Endothelial cell of umbilical vein (primary cell): Measurements from ENCODE around the gene OXLD1. TPM values are rescaled to one million over a fixed set of nuclear protein-coding genes. Genes with fewer than 3 reads are reported as not detected.

ENCODE experiments used
- BruUV-seq: library from RNA; stranded (reverse); fragments of 400-500 nt; replicated peaks from 2 replicates; lab custom pipeline; 2021; lab: Mats Ljungman, UMichigan
- CTCF ChIA-PET: fragments of 300-600, 350-600 bp; sonication (Branson Sonifier 250); formaldehyde crosslinking; loops from one replicate; lab custom pipeline; 2021; ENCODE audit warnings: antibody characterized with exemption, inconsistent platforms; lab: Charles Lee
- POLR2A ChIA-PET: fragments of 300-600, 350-600 bp; sonication (Branson Sonifier 250); formaldehyde crosslinking; loops from one replicate; lab custom pipeline; 2021; ENCODE audit warnings: antibody characterized with exemption, inconsistent platforms; lab: Charles Lee
- DNase-seq: peaks from one replicate; pipeline ENCODE4 v3.0.0-alpha.2; 2011; ENCODE audit warnings: low read depth, low spot score
- FAIRE-seq: peaks from 2 replicates; lab custom pipeline; 2011; peaks lifted over from hg19 to GRCh38; lab: Jason Lieb, UNC
- H2AFZ ChIP-seq: 2 replicates; pipeline ENCODE4 v1.6.0; 2012; ENCODE audit warnings: low read depth, low read length, control low read depth, inconsistent platforms
- H3K27ac ChIP-seq: 2 replicates; pipeline ENCODE4 v1.5.1; 2011; ENCODE audit warnings: low read depth, mild to moderate bottlenecking, control low read depth, low read length, moderate library complexity; ENCODE audit not compliant: insufficient read depth
- H3K27me3 ChIP-seq, 2 experiments: 2 replicates each; pipeline versions ENCODE4 v1.6.0 to v1.6.1; 2011; ENCODE audit warnings: low read length in 2 of 2, mixed read lengths in 1 of 2; ENCODE audit not compliant: control insufficient read depth in 2 of 2, insufficient read depth in 2 of 2
- H3K36me3 ChIP-seq, 2 experiments: 2 replicates in 1 of 2; 3 replicates in 1 of 2; pipeline ENCODE4 v1.5.1; 2011; ENCODE audit warnings: low read length in 2 of 2, mild to moderate bottlenecking in 1 of 2, moderate library complexity in 1 of 2; ENCODE audit not compliant: control insufficient read depth in 2 of 2, insufficient read depth in 2 of 2; ENCODE audit errors: extremely low read depth in 1 of 2
- H3K4me1 ChIP-seq: 3 replicates; pipeline ENCODE4 v1.5.1; 2011; ENCODE audit warnings: mild to moderate bottlenecking, low read length; ENCODE audit not compliant: control insufficient read depth, insufficient read depth; ENCODE audit errors: extremely low read depth
- H3K4me2 ChIP-seq: 2 replicates; pipeline ENCODE4 v1.6.1; 2011; ENCODE audit warnings: low read length, control low read depth, mixed read lengths; ENCODE audit not compliant: insufficient read depth
- H3K4me3 ChIP-seq, 3 experiments: fragments of 200-600 bp in 1 of 3; sonication (generic), shearing (Covaris generic) in 1 of 3; replicated peaks in 1 of 3; 2 replicates each; pipeline ENCODE4 v1.5.1; 2011 to 2016; ENCODE audit warnings: control low read depth in 3 of 3, low read length in 3 of 3, mild to moderate bottlenecking in 2 of 3, inconsistent platforms in 1 of 3, low read depth in 1 of 3, moderate library complexity in 1 of 3; ENCODE audit not compliant: insufficient read depth in 1 of 3
- H3K79me2 ChIP-seq: 2 replicates; pipeline ENCODE4 v1.6.0; 2012; ENCODE audit warnings: low read length, inconsistent platforms; ENCODE audit not compliant: control insufficient read depth, insufficient read depth
- H3K9ac ChIP-seq: replicated peaks from 2 replicates; pipeline ENCODE3; 2011; ENCODE audit warnings: low read length, control low read depth; ENCODE audit not compliant: insufficient read depth; ENCODE audit errors: extremely low read depth
- H3K9me1 ChIP-seq: replicated peaks from 3 replicates; pipeline ENCODE4 v1.6.0; 2011; ENCODE audit warnings: mild to moderate bottlenecking, low read length; ENCODE audit not compliant: control insufficient read depth, insufficient read depth; ENCODE audit errors: extremely low read depth
- H3K9me3 ChIP-seq: replicated peaks from 2 replicates; pipeline ENCODE4 v1.5.1; 2012; ENCODE audit warnings: low read length, inconsistent platforms; ENCODE audit not compliant: control insufficient read depth, insufficient read depth
- H4K20me1 ChIP-seq: replicated peaks from 2 replicates; pipeline ENCODE3; 2011; ENCODE audit warnings: mild to moderate bottlenecking, low read length; ENCODE audit not compliant: control insufficient read depth, insufficient read depth; ENCODE audit errors: extremely low read depth
- CTCF ChIP-seq, 2 donors: IDR thresholded peaks; 1 replicate in 1 of 2; 2 replicates in 1 of 2; pipeline ENCODE4 v1.5.1; 2011; ENCODE audit warnings: low read length in 2 of 2, mild to moderate bottlenecking in 2 of 2, moderate library complexity in 2 of 2, control low read depth in 1 of 2, inconsistent platforms in 1 of 2, low read depth in 1 of 2; ENCODE audit not compliant: insufficient read depth in 1 of 2; ENCODE audit errors: extremely low read depth in 1 of 2
- EZH2 ChIP-seq: IDR thresholded peaks from 2 replicates; pipeline ENCODE4 v1.6.1; 2012; ENCODE audit warnings: borderline replicate concordance, low read depth, mild to moderate bottlenecking, moderate library complexity, low read length, inconsistent platforms; ENCODE audit not compliant: severe bottlenecking
- FOS ChIP-seq: IDR thresholded peaks from 2 replicates; pipeline ENCODE4 v1.6.1; 2011; ENCODE audit warnings: mild to moderate bottlenecking, low read length, moderate library complexity, borderline replicate concordance; ENCODE audit not compliant: insufficient read depth
- GATA2 ChIP-seq: IDR thresholded peaks from 2 replicates; pipeline ENCODE4 v1.7.0; 2011; ENCODE audit warnings: low read depth, mild to moderate bottlenecking, moderate library complexity, mixed read lengths, low read length; ENCODE audit not compliant: insufficient read length, insufficient read depth
- JUN ChIP-seq: IDR thresholded peaks from 2 replicates; pipeline ENCODE4 v1.6.1; 2011; ENCODE audit warnings: borderline replicate concordance, low read depth; ENCODE audit not compliant: insufficient read length, insufficient read depth
- MAX ChIP-seq: IDR thresholded peaks from 2 replicates; pipeline ENCODE4 v1.6.1; 2011; ENCODE audit not compliant: insufficient read depth, insufficient read length
- MYC ChIP-seq: IDR thresholded peaks from one replicate; pipeline ENCODE4 v1.6.1; 2011; ENCODE audit warnings: mild to moderate bottlenecking, low read depth, low read length
- POLR2A ChIP-seq: IDR thresholded peaks from 2 replicates; pipeline ENCODE4 v1.6.1; 2012; ENCODE audit warnings: low read depth, mild to moderate bottlenecking, control low read depth, low read length
- POLR2AphosphoS5 ChIP-seq: IDR thresholded peaks from 2 replicates; pipeline ENCODE4 v1.6.1; 2012; ENCODE audit warnings: low read depth, mild to moderate bottlenecking, control low read depth, low read length, moderate library complexity; ENCODE audit not compliant: insufficient read depth
- dilution Hi-C: fragments of 300-500 bp; cut with MboI; formaldehyde crosslinking; loops from one replicate; pipeline ENCODE4 v1.15.0; 2019; ENCODE audit warnings: low sequenced_read_pairs; ENCODE audit not compliant: extremely low pct_ligation_motif_present
- intact Hi-C: fragments of 100-400 bp; cut with micrococcal nuclease; formaldehyde crosslinking; loops from one replicate; pipeline ENCODE4 v1.10.0; 2022
- polyA plus RNA-seq, 4 experiments: library from polyadenylated mRNA; depleted of rRNA in 3 of 4; stranded (reverse) in 3 of 4; unstranded in 1 of 4; fragments of >200 nt; gene quantifications; 2 replicates each; pipeline versions ENCODE4 v1.2.1 to v1.2.3, GENCODE V29; 2011 to 2012; ENCODE audit warnings: missing spikeins in 1 of 4
- total RNA-seq: library from RNA; stranded (reverse); gene quantifications from 2 replicates; pipeline ENCODE4 v1.2.3, GENCODE V29; 2021

Gene OXLD1
- total and polyA plus RNA-seq, 2 donors (not counting 3 experiments of a cell fraction or from before 2014, with no cell fraction given): 20.1 to 35.2 TPM

DNA sequence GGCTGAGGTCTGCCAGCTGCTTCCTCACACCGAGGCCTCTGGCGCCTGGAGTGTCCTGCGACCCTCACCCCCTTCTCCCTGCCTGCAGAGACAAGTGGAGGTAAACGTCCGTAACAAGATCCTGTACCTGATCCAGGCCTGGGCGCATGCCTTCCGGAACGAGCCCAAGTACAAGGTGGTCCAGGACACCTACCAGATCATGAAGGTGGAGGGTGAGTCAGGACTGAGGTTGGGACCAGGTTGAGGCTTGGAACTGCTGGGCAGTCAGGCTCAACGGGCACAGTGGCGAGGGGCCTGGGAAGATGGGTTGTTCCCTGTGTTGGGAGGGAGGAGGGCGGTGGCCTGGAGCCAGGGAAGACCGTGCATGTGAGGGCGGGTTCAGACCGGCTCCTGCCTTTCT lies 22.2 kb upstream of the OXLD1 start:
- dilution Hi-C loops: no loop called here

More for the DNA sequence above, 22.2 kb upstream of the OXLD1 start:
- peaks cover 67% of the 10 kb centered on the region for H3K79me2 ChIP-seq
- no peak for DNase-seq
- no TSS peak for BruUV-seq
- H3K9me1 ChIP-seq: no peaks in the 10 kb centered on the region
- H3K4me2 ChIP-seq: no peak overlapping the region
- no peak overlapping the region for H2AFZ ChIP-seq
- H3K4me1 ChIP-seq: peaks cover 13% of the 10 kb centered on the region
- H3K27me3 ChIP-seq: no peaks in the 10 kb centered on the region
- no peak for FAIRE-seq
- no peak overlapping the region for H3K9ac ChIP-seq
- no peaks in the 10 kb centered on the region for H4K20me1 ChIP-seq
- H3K36me3 ChIP-seq: peaks cover 19 to 74% of the 10 kb centered on the region in 2 experiments
- no peaks in the 10 kb centered on the region for H3K9me3 ChIP-seq
- H3K4me3 ChIP-seq: no peak overlapping the region
- TF ChIP-seq EZH2 (no peak), JUN (no peak), MYC (no peak), CTCF (IDR thresholded peaks at IDR 0.05; ENCODE audit: extremely low read depth in 1 of 2, insufficient read depth in 1 of 2, low read depth in 1 of 2, low read length in 2 of 2) (no peak), POLR2A (no peak), POLR2AphosphoS5 (no peak), MAX (no peak), FOS (no peak), GATA2 (no peak)
- ChIA-PET POLR2A (no interaction called here), CTCF (no interaction called here)
- intact Hi-C loops: no loop called here
- no peak overlapping the region for H3K27ac ChIP-seq
